ENCODE measurements around the gene HIF1A.

Gene HIF1A

DNA sequence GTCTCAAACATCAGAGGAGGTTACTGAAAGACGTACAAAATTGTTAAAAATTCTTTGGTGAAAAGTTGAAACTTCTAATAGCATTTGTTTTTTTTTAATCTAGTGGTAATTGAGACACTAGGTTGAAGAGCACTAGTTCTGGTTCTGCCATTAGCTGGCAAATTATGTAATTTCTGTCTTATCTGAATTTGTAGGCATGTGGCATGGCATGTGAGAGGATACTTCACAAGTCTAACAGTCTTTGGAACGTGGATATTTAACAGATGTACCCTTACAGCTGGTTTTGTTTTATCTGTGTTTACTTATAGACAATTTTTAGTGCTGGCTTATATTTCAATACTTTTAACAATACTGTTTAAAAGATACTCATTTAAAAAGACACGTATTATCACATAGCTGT is 72.9 kb downstream of the HIF1A start:
- H3K36me3 ChIP-seq (ENCODE audit: control insufficient read depth in 2 of 2, insufficient read depth in 2 of 2, low read length in 2 of 2): peaks cover 7 to 28% of the 10 kb centered on the region in 2 donors

DNA sequence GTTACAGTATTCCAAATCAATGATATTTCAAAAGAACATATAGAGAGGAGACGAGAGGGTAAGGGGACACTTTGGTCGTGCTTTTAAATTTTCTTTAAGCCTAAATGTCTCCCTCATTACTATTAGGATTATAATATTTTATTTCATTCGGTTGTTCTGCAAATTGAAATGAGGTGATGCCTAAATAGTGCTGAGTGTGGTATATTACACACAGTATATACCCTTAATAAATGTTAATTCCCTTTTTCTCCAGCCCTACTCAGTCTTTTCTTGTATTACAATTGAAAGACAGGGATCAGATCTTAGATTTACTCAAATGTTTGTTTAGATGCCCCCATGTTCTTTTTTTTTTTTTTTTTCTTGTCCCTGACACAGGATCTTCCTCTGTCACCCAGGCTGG is 74.6 kb downstream of the HIF1A start:
- no peaks in the 10 kb centered on the region for H3K4me1 ChIP-seq (ENCODE audit: control insufficient read depth in 2 of 2, insufficient read depth in 2 of 2, low read length in 2 of 2)
- no peak overlapping the region for H3K4me3 ChIP-seq (ENCODE audit: low read length in 2 of 2)
- H3K9me3 ChIP-seq (ENCODE audit: control insufficient read depth in 2 of 2, low read length in 2 of 2): no peaks in the 10 kb centered on the region
- H3K9ac ChIP-seq (ENCODE audit: low read depth in 1 of 2, low read length in 2 of 2): no peak overlapping the region
- peaks cover 10 to 32% of the 10 kb centered on the region in 2 donors for H3K36me3 ChIP-seq (ENCODE audit: control insufficient read depth in 2 of 2, insufficient read depth in 2 of 2, low read length in 2 of 2)
- H3K27ac ChIP-seq (ENCODE audit: low read depth in 2 of 2, low read length in 2 of 2): no peak overlapping the region
- H3K27me3 ChIP-seq (ENCODE audit: control insufficient read depth in 2 of 2, insufficient read depth in 2 of 2, low read length in 2 of 2): no peaks in the 10 kb centered on the region

More for the DNA sequence above, 72.9 kb downstream of the HIF1A start:
- Histone ChIP-seq H3K9ac (ENCODE audit: low read depth in 1 of 2, low read length in 2 of 2) (no peak overlapping the region), H3K4me1 (ENCODE audit: control insufficient read depth in 2 of 2, insufficient read depth in 2 of 2, low read length in 2 of 2) (peaks cover 0 to 4% of the 10 kb centered on the region in 2 donors), H3K4me3 (ENCODE audit: low read length in 2 of 2) (no peak overlapping the region), H3K9me3 (ENCODE audit: control insufficient read depth in 2 of 2, low read length in 2 of 2) (no peaks in the 10 kb centered on the region), H3K27ac (ENCODE audit: low read depth in 2 of 2, low read length in 2 of 2) (no peak overlapping the region), H3K27me3 (ENCODE audit: control insufficient read depth in 2 of 2, insufficient read depth in 2 of 2, low read length in 2 of 2) (no peaks in the 10 kb centered on the region)

DNA sequence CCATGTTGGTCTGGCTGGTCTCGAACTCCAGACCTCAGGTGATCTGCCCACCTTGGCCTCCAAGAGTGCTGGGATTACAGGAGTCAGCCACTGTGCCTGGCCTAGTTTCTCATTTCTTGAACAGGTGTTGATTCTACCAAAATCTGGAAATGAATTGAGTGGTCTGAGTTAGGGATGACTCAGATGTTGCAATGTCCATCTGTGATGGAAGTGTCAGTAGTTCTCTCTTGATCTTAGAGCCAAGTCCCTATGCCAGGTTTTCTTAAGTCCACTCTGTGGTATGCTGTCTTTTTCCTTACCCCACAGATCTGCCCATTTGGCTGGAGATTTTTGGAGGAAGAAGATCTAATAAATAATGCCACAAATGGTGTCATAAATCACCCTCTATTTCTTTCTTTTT is 79.5 kb downstream of the HIF1A start:
- Histone ChIP-seq H3K27ac (ENCODE audit: low read depth in 2 of 2, low read length in 2 of 2) (no peak overlapping the region), H3K9me3 (ENCODE audit: control insufficient read depth in 2 of 2, low read length in 2 of 2) (no peaks in the 10 kb centered on the region), H3K27me3 (ENCODE audit: control insufficient read depth in 2 of 2, insufficient read depth in 2 of 2, low read length in 2 of 2) (no peaks in the 10 kb centered on the region), H3K9ac (ENCODE audit: low read depth in 1 of 2, low read length in 2 of 2) (no peak overlapping the region), H3K4me3 (ENCODE audit: low read length in 2 of 2) (no peak overlapping the region), H3K36me3 (ENCODE audit: control insufficient read depth in 2 of 2, insufficient read depth in 2 of 2, low read length in 2 of 2) (peaks cover 16 to 35% of the 10 kb centered on the region in 2 donors), H3K4me1 (ENCODE audit: control insufficient read depth in 2 of 2, insufficient read depth in 2 of 2, low read length in 2 of 2) (no peaks in the 10 kb centered on the region)

DNA sequence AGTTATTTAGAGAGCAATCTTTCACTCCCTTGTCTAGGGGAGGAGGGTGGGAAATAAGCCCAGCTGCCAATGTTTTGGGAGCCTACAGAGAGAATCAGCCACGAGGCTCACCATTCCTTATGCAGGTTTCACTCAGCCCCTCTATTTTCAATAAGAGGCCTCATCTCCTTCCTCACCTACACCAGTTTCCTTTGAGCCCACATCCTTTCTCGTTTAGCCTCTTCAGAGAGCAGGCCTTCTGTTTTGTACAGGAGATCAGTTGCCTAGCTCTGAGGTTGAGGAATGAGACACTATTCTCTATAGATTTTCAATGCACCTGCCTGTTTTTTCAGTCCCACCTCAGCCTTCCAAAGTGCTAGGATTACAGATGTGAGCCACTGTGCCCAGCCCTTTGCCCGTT is 84.8 kb downstream of the HIF1A start:
- no peaks in the 10 kb centered on the region for H3K27me3 ChIP-seq (ENCODE audit: control insufficient read depth in 2 of 2, insufficient read depth in 2 of 2, low read length in 2 of 2)
- H3K27ac ChIP-seq (ENCODE audit: low read depth in 2 of 2, low read length in 2 of 2): no peak overlapping the region
- peaks cover 14 to 31% of the 10 kb centered on the region in 2 donors for H3K36me3 ChIP-seq (ENCODE audit: control insufficient read depth in 2 of 2, insufficient read depth in 2 of 2, low read length in 2 of 2)
- H3K9ac ChIP-seq (ENCODE audit: low read depth in 1 of 2, low read length in 2 of 2): no peak overlapping the region
- H3K4me1 ChIP-seq (ENCODE audit: control insufficient read depth in 2 of 2, insufficient read depth in 2 of 2, low read length in 2 of 2): no peaks in the 10 kb centered on the region
- H3K9me3 ChIP-seq (ENCODE audit: control insufficient read depth in 2 of 2, low read length in 2 of 2): no peaks in the 10 kb centered on the region
- no peak overlapping the region for H3K4me3 ChIP-seq (ENCODE audit: low read length in 2 of 2)

DNA sequence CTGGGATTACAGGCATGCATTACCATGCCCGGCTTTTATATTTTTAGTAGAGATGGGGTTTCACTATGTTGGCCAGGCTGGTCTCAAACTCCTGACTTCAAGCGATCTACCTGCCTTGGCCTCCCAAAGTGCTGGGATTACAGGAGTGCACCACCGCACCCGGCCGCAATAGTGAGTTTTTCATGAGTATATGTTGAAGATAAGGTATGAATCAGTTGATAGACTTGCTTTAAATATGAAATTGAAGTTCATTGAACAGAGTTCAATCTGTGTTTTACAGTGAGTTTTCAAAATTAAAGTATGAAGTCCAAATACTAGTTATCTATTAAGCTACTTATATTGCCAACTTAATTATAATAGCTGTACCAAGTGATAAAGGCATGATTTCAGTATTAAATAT is 102.0 kb downstream of the HIF1A start:
- Histone ChIP-seq H3K4me1 (ENCODE audit: control insufficient read depth in 2 of 2, insufficient read depth in 2 of 2, low read length in 2 of 2) (no peaks in the 10 kb centered on the region), H3K9ac (ENCODE audit: low read depth in 1 of 2, low read length in 2 of 2) (no peak overlapping the region), H3K36me3 (ENCODE audit: control insufficient read depth in 2 of 2, insufficient read depth in 2 of 2, low read length in 2 of 2) (peaks cover 5 to 7% of the 10 kb centered on the region in 2 donors), H3K9me3 (ENCODE audit: control insufficient read depth in 2 of 2, low read length in 2 of 2) (no peaks in the 10 kb centered on the region), H3K27ac (ENCODE audit: low read depth in 2 of 2, low read length in 2 of 2) (no peak overlapping the region), H3K4me3 (ENCODE audit: low read length in 2 of 2) (no peak overlapping the region), H3K27me3 (ENCODE audit: control insufficient read depth in 2 of 2, insufficient read depth in 2 of 2, low read length in 2 of 2) (no peaks in the 10 kb centered on the region)

Measured in mucosa of rectum (tissue), 2 donors.